Embryonic facial prominence (tissue), 1 donor: ENCODE measurements around the gene EEF1AKMT2.

Experiments used
- DNase-seq: peaks from one replicate; pipeline ENCODE4 v3.0.0-alpha.2; 2016; ENCODE audit errors: extremely low spot score

EEF1AKMT2 gene

DNA sequence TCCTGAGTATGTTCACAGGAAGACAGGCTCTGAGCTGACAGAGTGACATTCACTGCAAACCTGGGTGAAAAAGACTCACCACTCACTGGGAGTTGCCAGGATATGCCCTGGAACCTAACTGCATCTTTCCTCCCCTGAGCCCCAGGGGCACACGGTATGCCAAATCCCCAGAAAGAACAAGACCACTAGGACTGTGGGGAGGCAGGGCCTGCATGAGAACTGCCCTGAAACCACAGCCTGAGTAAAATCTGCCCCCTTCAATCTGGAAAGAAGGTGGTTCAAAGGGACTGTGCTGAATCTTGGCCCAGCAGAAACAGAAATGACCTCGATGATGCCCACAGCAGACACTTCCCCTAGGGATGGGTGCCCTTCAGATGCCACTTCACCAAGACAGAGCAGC, 54.0 kb downstream of the EEF1AKMT2 start:
- DNase-seq, result no peak

- no peak for DNase-seq
Measured at GRCh38 chr10:124737221-124737620, 54.5 kb downstream of the EEF1AKMT2 start.

GRCh38 chr10:124736491-124737136, 55.1 kb downstream of the EEF1AKMT2 start:
- DNase-seq, result no peak

DNA sequence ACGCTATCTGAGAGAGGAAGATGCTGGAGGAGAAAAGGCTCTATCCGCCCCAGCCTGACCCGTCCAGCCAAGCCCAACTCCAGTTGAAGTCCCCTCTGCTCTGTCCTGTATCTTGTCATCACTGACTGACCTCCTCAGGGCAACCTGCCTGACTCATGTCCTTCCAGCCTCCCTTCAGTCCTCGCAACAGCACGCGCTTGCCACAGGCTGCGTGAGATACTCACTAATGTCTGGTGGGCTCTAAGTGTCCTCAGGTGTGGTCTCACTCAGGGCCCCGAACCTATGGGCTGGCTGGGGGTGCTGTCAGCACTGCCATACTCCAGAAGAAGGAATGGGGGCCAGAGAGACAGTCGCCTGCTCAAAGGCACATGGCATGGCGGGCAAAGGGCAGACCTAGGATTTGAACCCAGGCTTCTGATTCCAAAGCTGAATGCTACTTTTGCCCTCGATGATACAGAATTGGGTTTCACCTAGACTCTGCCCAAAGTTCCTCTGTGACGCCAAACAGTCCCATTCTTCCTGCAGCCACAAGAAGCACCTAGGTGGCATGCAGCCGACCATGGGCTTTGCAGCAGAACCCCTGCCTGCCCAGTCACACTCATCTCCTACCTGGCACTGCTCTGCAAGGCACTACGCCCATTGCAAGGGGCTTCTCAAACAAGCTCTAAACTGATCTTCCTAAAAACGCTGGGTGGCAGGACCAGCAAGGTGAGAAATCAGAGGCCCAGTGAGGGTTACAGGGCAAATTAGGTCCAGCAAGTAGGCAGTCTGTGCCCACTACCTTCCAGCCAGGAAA, 56.0 kb downstream of the EEF1AKMT2 start:
- no peak for DNase-seq

DNA sequence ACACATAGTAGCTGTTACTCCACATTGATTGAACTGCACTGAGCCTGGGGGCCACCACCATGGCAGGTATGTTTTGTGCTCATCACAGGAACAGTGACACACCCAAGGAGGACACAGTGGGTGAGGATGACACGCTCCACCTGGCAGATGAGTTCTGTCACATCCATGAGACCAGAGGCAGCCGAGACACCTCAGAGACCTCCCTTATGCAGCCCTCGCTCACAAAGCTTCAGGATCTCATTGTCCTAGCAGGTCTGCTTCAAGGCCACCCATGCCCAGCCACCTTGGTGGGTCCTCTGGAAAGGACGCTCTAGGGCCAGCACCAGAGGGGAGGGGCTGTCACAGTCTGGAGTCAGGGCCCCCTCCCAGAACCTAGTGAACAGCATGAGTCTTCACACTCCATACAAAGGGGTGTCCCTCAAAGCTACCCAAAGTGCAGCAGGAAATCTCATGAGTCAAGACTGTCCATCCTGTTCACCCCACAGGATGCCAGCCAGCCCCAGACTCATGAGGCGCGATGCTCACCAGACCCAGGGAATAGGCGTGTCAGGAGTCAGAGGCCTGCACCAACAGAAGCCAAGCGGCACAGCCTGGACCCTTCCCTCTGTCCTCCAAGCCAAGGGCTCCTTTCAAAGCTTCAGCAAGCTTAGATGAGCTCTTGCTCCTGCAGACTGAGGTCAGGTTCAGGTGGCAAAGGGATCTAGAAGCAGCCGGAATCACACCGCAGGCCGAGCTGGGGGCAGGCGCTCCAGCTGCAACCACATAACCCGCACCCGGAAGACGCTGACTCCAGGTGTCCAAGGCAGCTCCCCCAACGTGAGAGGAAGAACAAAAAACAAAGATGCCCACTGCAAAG, 57.1 kb downstream of the EEF1AKMT2 start:
- DNase-seq, result no peak

GRCh38 chr10:124733571-124734245, 58.0 kb downstream of the EEF1AKMT2 start:
- no peak for DNase-seq

DNA sequence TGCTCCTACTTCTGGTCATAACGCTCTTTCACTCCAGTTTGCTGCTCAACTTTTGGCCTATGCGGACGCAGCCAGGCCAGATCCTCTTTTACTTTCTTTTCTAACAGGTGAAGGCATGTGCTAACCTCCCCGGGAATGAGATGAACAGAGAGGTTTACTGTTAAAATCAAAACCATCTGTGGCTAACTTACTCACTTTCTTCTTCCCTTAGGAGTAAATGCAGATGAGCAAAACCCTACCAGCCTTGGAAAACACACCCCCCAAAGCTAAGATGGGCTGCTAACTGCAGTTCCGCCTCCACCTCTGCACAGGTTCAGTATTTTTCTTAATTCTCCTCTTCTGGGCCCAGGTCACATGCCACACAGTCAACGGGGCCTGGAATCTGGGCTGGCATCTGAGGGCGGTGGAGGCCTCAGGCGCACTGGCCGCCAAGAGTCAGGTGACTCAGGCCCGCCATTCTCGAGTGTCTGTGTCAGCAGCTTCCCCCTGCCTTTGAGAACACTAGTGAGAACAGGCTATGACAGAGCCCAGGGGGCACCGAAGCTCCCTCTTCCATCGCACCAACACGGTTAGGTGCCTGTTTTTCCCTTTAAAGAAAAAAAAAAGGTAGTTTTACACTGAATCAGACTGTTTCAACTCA, 58.6 kb downstream of the EEF1AKMT2 start:
- no peak for DNase-seq

DNA sequence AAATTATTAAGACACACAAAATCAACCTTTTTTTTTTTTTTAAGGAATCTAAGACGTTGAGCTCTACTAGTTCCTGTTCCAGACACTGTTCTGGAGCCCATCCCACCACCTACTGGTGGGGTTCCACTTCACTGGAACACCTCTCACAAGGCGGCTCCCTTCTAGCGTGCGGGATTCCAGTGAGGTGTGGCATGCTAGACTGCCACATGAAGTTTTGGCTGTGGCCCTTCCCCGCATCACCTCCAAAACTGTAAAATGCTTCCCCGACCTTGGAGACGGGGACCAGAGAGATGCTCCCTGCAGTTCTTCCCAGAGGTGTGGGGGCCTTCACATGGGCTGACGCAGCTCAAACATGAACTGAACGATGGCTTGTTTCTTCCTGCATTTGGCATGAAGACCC, 60.1 kb downstream of the EEF1AKMT2 start:
- no peak for DNase-seq

DNA sequence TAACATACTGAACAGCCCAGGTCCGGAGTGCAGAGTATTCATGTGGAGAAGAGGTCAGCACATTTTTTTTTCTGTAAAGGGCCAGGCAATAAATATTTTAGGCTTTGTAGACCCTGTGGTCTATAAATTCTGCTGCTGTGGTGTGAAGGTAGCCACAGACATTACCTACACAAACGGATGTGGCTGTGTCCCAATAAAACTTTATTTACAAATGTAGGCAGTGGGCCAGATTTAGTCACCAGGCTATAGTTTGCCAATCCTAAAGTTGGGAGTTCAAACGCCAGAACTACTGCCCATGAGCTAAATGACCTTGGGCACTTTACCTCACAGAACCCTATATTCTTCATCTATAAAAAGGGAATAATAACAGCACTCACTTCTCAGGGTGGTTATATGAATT, 60.9 kb downstream of the EEF1AKMT2 start:
- DNase-seq, result no peak

DNA sequence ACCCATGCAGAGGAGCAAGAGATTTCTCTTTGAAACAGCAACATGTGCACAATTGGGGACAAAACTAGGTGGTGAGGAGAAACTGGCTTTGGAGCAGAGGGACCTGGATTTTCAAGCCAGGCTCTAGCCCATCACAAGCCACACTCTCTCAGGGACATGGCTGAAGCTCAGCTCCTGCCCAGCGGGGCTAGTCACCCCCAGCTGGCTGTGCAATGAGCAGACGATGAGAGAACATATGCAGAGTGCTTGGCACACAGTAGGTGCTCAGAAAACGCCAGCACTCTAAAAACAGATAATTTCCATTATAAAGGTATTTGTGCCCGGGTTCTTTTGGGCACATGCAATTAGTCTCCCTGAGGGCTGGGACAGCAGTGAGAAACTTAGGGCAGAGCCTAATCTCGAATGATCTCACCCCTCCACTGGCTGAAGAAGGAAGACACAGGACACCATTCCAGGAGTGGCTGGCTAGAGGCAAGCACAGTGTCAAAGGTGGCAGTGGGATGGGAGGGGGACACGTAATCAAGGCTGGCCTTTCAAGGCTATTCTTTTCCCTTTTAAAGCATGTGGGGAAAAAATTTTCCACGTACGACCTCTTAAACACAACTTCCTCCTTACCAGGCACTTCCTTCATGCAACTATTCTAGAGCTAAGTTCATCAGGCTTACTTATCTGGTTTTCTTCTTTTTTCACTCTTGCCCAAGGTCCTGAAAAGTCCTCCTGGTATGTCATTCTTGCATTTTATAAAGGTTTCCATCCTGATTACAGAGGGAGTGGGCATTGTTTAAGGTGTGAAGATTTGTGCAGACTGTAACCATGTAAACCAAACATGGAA, 62.6 kb downstream of the EEF1AKMT2 start:
- no peak for DNase-seq

- DNase-seq, result no peak
Measured at GRCh38 chr10:124728071-124728829, 63.4 kb downstream of the EEF1AKMT2 start.

GRCh38 chr10:124727361-124727960, 64.2 kb downstream of the EEF1AKMT2 start:
- DNase-seq, result no peak

DNA sequence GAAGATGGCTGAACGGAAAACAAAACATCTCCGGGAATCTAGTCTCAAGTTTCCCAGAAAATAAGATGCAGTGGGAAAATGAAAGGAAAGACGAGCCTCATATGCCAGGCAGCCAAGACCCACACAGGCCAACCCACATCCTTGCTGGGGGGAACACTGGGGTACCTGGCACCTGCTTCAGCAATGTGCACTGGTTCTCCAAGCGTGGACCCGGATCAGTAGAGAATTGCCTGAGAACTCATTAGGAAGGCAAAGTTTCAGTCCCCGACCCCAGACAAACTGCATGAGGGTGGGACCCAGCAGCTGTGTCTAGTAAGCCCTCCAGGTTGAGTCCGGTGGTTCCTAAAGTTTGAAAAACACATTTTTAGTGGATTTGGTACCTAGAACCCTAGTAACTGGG, 65.9 kb downstream of the EEF1AKMT2 start:
- DNase-seq, result no peak

DNA sequence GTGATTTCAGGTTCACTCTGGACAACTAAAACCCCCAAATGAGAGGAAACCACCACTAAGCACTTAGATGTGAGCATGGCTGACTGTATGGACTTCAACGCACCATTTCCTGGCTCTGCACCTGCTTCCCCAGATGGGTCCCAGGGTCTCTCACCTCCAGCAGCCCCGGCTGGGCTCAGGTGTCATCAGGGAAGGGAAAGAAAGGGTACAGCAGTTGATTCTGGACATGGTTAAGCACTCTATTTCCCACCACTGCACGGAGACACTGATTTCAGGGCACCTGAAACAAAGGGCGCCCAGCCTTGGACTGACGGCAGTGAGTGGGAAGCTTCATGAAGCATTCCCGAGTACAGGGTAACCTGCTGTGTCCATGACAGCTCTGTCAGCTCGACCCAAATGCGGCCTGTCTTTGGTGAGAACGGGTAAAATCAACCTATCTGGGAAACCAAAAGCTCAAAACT, 66.5 kb downstream of the EEF1AKMT2 start:
- DNase-seq, result no peak

GRCh38 chr10:124724279-124725027, 67.2 kb downstream of the EEF1AKMT2 start:
- DNase-seq, result no peak

DNA sequence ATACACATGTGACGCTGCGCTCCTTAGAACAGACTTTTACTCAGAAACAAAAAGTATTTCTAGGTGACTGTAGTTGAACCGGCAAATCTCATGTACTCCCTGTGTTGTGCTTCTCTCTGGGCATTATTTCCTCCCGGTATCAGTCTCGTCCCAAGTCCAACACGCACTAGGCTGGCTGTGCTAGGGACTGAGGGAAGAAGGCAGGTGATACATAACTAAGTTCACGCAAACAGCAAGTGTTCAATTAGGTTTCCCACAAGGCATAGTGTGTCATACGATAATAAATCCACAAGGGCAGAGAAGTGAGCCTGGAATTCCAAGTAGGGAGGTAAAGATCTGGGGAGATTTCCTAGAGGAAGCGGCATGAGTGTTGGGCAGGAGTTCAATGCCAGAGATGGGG, 67.9 kb downstream of the EEF1AKMT2 start:
- DNase-seq, result no peak

DNA sequence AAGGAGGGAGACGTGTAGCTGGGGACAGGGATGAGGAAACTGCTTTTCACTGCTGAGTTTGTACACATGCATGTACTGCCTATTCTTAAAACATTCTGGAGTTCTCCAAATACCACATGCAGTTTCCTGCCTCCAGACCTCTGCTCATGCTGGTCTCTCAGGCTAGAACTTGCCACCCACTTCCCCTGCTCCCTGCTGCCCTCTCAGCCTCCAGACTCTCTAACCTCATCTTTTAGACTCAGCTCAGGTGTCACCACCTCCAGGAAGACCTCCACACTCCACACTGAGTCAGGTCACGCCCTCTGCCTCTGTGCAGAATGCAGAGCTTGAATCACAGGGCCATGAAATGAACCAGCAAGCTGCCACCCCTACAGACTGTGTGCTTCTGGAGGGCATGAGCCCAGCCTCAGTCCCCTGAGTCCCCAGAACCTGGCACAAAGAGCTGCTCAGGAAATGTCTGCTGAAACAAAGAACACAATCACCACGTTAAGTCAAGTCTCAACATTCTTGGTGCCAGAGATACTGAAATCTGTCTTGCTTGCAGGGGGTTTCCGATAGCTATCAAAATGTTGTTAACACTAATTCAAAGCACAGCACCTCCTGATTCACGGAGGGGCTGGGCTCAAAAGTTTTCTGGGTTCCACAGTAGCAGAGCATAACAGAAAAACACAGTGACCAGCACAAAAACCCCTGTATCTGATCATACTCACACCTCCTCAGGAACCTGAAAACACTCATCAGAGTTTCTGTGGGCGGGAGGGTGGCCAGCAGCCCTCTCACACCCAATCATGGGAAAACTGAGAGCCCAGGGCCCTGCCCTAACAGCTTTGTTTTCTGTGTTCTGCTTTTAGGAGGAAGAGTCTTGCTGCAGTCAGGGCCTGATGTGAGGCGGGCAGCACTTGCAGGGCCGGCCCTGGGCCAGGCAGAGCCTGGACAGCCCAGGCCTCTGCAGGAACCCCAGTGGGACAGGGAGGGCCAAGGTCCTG, 68.6 kb downstream of the EEF1AKMT2 start:
- DNase-seq, result no peak
